ENCODE measurements around the gene NKAIN2.
"Not testable (repeated sequence)": the region's sequence is repeated elsewhere in the genome, so short reads cannot be mapped to it uniquely, and the experiment has no call there.

Gene NKAIN2

DNA sequence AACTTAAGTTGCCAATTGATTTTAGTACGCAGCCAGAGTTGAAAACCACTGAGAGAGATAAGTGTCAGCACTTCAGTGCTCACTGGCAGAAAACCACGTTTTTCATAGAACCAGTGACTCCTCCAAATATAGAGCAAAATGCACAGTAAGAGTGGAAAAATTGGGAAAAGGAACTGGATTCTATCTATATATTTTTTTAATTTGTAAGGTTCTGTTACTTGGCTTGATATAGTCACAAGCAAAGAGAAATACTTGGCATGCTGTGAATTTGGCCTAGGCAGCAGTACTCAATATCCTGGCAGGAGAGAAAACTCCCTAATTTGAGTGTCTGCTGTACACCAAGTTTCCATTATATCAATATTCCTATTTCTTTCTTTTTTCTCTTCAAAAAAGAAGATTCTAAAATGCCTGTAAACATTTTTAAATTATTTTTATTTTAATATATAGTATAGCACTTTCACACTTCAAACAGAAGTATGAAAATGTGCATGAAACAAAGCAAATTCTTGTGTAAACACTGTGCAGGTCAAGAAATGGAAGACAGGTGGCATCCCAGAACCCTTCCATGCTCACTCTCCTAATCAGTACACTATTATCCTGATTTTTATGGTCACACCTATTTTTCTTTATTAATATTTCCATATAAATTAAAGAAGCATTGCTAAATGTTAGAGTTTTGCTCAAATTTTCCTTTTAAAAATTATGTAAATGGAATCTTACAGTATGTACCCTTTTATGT lies 596.8 kb downstream of the NKAIN2 start:
- H3K4me3 ChIP-seq (ENCODE audit: low read depth, low read length) = no peak overlapping the region
- TF ChIP-seq, protein P1, sequence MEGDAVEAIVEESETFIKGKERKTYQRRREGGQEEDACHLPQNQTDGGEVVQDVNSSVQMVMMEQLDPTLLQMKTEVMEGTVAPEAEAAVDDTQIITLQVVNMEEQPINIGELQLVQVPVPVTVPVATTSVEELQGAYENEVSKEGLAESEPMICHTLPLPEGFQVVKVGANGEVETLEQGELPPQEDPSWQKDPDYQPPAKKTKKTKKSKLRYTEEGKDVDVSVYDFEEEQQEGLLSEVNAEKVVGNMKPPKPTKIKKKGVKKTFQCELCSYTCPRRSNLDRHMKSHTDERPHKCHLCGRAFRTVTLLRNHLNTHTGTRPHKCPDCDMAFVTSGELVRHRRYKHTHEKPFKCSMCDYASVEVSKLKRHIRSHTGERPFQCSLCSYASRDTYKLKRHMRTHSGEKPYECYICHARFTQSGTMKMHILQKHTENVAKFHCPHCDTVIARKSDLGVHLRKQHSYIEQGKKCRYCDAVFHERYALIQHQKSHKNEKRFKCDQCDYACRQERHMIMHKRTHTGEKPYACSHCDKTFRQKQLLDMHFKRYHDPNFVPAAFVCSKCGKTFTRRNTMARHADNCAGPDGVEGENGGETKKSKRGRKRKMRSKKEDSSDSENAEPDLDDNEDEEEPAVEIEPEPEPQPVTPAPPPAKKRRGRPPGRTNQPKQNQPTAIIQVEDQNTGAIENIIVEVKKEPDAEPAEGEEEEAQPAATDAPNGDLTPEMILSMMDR (IDR thresholded peaks at IDR 0.05; ENCODE audit: low read depth, low read length) = no peak

DNA sequence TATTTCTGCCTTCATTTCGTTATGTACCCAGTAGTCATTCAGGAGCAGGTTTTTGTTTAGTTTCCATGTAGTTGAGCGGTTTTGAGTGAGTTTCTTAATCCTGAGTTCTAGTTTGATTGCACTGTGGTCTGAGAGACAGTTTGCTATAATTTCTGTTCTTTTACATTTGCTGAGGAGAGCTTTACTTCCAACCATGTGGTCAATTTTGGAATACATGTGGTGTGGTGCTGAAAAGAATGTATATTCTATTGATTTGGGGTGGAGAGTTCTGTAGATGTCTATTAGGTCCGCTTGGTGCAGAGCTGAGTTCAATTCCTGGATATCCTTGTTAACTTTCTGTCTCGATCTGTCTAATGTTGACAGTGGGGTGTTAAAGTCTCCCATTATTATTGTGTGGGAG lies 606.8 kb downstream of the NKAIN2 start:
- H3K4me3 ChIP-seq (ENCODE audit: low read depth, low read length) = not testable (repeated sequence)

DNA sequence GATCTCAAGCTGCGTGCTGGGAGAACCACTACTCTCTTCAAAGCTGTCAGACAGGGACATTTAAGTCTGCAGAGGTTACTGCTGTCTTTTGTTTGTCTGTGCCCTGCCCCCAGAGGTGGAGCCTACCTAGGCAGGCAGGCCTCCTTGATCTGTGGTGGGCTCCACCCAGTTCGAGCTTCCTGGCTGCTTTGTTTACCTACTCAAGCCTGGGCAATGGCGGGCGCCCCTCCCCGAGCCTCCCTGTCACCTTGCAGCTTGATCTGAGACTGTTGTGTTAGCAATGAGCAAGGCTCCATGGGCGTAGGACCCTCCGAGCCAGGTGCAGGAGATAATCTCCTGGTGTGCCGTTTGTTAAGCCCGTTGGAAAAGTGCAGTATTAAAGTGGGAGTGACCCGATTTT lies 609.0 kb downstream of the NKAIN2 start:
- not testable (repeated sequence) for H3K4me3 ChIP-seq (ENCODE audit: low read depth, low read length)

DNA sequence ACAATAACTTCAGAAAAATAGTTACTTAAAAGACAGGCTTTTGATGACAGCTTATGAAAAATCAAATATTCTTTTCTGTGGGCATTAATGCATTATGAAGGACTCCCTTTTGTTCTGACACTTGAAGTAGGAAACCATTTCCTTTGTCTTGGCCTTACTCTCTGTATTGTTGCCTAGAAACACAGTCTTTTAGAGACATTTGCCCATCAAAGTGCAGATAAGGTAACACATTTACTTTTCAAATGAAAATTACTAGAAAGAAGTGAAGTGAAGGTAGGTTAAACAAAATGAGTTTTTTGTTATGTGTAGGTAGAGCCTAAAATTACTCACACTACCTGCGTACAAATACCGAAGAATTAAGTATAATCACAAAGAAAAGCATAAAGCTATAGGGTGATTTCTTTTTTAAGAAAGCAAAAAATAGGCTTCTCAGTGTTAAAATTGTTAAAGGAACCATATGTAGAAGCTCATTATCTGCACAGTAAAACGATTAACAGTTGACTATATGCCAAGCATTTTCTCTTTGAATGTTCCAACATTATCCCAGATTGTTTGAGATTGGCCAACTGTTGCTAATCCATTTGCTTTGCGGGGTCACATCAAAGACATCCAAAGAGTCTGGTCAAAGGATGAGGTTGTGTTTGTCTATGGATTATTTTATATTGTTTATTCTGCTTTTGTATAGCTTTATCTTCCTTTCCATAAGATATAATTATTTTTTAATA lies 616.6 kb downstream of the NKAIN2 start:
- TF ChIP-seq, protein P1 (IDR thresholded peaks at IDR 0.05; ENCODE audit: low read depth, low read length) = no peak
- H3K4me3 ChIP-seq (ENCODE audit: low read depth, low read length) = no peak overlapping the region

DNA sequence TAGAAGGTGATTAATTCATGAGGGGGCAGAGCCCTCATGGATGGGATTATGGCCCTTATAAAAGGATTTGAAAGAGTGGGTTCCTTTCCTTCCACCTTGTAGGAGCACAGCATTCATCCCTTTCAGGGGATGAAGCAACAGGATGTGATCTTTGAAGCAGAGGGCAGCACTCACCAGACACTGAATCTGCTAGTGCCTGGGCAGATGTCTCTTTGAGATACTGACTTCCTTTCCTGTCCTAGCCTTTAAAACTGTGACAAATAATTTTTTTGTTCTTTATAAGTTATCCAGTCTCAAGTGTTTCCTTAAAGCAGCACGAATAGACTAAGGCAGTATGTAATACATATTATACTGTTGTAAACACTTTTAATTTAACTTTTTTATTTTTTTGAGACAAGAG lies 620.0 kb downstream of the NKAIN2 start:
- TF ChIP-seq, protein P1 (IDR thresholded peaks at IDR 0.05; ENCODE audit: low read depth, low read length) = no peak
- no peak overlapping the region for H3K4me3 ChIP-seq (ENCODE audit: low read depth, low read length)

DNA sequence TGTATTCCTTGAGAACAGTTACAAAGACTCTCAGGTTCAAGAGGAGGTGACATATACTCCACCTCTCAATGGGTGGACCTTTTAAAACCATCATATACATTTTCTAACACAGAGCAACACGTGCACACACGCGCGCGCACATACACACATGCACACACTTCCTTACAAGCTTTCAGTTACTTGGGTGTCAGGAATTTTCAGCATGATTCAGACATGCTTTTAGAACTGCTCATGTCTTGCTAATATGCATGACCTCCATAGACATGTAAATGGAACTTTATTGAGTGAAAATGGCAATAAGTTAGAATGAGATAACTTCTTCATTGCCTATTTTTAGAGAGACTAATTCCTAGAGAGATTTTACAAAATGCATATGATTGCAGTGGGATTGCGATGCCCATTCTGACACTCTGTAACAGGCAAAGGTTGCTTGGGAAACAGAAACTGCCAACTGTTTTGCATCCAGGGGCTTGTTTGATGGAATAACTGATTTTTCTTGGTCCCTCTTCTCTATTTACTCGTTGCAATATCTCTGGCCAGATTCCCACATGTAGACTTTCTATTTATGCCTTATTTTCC lies 627.2 kb downstream of the NKAIN2 start:
- no peak overlapping the region for H3K4me3 ChIP-seq (ENCODE audit: low read depth, low read length)
- TF ChIP-seq, protein P1 (IDR thresholded peaks at IDR 0.05; ENCODE audit: low read depth, low read length) = no peak

DNA sequence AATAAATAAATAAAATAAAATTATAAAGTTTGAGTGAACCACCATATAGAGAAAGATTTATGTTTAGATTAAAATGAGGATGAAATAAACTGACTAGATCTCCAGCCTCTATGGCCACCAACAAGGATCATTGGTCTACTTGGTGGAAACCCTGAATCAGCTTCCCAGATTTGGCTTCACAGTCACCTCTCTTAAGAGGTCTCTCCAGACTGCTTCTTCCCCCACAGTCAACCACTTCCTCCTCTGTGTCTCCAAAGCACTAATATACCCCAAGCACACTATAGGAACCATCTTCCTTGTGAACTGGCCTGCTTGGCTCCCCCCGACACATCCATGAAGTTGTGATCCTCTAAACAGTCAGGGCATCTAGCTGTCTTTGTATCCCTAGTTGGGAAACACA lies 629.0 kb downstream of the NKAIN2 start:
- no peak overlapping the region for H3K4me3 ChIP-seq (ENCODE audit: low read depth, low read length)
- TF ChIP-seq, protein P1 (IDR thresholded peaks at IDR 0.05; ENCODE audit: low read depth, low read length) = no peak

DNA sequence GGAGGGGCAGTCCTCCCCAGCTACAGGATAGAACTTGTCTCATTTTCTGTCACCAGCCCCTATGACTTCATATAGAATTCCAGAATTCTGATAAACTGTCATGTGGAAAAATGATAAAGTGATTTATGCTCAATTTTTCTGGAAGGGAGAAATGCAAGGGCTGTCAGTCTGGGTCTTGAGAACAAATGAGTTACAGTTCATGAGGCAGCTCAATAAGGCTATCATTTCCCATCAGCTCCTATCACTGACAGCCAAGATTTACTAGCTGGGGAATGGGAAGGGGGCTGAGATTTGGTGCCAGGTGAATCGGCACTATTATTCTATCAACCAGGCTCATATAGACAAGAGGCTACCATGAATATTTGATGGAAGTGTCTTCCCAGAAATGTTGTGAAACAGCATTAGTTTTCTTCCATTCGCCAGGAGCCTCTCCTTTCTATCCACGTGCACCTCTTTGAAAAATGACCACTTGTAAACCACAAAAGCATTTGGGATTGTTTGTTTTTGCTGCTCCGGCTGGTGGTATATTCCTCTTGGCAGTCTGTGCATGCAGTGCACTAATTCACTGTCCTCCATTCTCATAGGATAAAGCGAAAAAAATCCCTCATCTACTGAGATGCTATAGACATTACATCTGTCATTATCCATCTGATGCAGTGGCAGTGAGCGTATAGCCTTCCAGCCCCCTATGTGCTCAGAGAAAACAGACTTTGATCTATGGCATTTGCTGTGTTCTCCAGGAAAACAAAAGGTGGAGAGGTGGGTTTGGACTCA lies 629.9 kb downstream of the NKAIN2 start:
- TF ChIP-seq, protein P1 (IDR thresholded peaks at IDR 0.05; ENCODE audit: low read depth, low read length) = no peak
- no peak overlapping the region for H3K4me3 ChIP-seq (ENCODE audit: low read depth, low read length)
